ENCODE results near the gene PPP1R7.

DNA sequence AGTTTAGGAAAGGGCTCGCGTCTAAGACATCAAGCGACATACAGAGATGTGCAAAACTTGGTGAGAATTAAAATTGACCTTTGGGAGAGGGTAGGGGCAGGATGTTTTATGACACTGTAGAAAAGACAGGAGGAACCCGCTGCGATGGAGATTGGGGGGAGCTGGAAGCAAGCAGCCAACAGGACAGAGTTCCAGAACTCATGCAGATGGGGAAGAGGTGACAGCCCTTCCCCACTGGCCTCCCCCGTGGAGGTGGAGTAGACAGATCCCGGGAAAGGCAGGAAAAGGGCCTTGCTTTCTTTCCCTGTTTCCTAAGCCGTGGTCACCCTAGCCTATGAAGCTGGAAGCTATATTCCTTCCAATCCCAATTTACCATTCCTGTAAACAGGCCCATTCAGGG, 77.3 kb downstream of the PPP1R7 start:
- TF ChIP-seq MAX (IDR thresholded peaks at IDR 0.05; ENCODE audit: low read depth, low read length): no peak
- TF ChIP-seq, protein P1, sequence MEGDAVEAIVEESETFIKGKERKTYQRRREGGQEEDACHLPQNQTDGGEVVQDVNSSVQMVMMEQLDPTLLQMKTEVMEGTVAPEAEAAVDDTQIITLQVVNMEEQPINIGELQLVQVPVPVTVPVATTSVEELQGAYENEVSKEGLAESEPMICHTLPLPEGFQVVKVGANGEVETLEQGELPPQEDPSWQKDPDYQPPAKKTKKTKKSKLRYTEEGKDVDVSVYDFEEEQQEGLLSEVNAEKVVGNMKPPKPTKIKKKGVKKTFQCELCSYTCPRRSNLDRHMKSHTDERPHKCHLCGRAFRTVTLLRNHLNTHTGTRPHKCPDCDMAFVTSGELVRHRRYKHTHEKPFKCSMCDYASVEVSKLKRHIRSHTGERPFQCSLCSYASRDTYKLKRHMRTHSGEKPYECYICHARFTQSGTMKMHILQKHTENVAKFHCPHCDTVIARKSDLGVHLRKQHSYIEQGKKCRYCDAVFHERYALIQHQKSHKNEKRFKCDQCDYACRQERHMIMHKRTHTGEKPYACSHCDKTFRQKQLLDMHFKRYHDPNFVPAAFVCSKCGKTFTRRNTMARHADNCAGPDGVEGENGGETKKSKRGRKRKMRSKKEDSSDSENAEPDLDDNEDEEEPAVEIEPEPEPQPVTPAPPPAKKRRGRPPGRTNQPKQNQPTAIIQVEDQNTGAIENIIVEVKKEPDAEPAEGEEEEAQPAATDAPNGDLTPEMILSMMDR (IDR thresholded peaks at IDR 0.05; ENCODE audit: low read depth, low read length): no peak

Data from NB4 (cell line).